ENCODE results near the gene EDA. TPM values are rescaled to one million over a fixed set of nuclear protein-coding genes. Genes with fewer than 3 reads are reported as not detected.

EDA gene
- total RNA-seq, 1 donor from 2014 or later: 6.8 TPM

- H2AFZ ChIP-seq (replicated peaks): no peak overlapping the region
- H3K9ac ChIP-seq: no peak overlapping the region
- Mint-ChIP-seq H3K9me3 (no peaks in the 10 kb centered on the region), H3K4me1 (no peaks in the 10 kb centered on the region), H3K27me3 (ENCODE audit: insufficient read depth, low read depth) (no peaks in the 10 kb centered on the region), H3K36me3 (no peaks in the 10 kb centered on the region), H3K27ac (no peak overlapping the region), H3K4me3 (no peak overlapping the region)
- no peaks in the 10 kb centered on the region for H3K36me3 ChIP-seq
- TF ChIP-seq EZH2 (IDR thresholded peaks at IDR 0.05): no peak
- TF ChIP-seq EZH2phosphoT487 (IDR thresholded peaks at IDR 0.05): no peak
- TF ChIP-seq CTCF (IDR thresholded peaks at IDR 0.05): no peak
- no peaks in the 10 kb centered on the region for H3K4me1 ChIP-seq
- no peak overlapping the region for H3K4me3 ChIP-seq
- no peaks in the 10 kb centered on the region for H3K79me2 ChIP-seq (ENCODE audit: low read depth)
- H3K4me2 ChIP-seq: no peak overlapping the region
- H4K20me1 ChIP-seq (ENCODE audit: low read depth): no peaks in the 10 kb centered on the region
- H3K9me3 ChIP-seq (ENCODE audit: low read depth): peaks cover 11% of the 10 kb centered on the region
- no peaks in the 10 kb centered on the region for H3F3A ChIP-seq (ENCODE audit: low read depth)
- no peak overlapping the region for H3K27ac ChIP-seq
- H3K27me3 ChIP-seq: no peaks in the 10 kb centered on the region
- DNase-seq (ENCODE audit: low spot score): no peak
Observed at GRCh38 chrX:69807400-69807799, 191.5 kb downstream of the EDA start.

GRCh38 chrX:69808375-69808774, 192.5 kb downstream of the EDA start:
- no peak overlapping the region for H3K27ac ChIP-seq
- Mint-ChIP-seq H3K27ac (no peak overlapping the region), H3K4me1 (no peaks in the 10 kb centered on the region), H3K36me3 (no peaks in the 10 kb centered on the region), H3K9me3 (no peaks in the 10 kb centered on the region), H3K4me3 (no peak overlapping the region), H3K27me3 (ENCODE audit: insufficient read depth, low read depth) (no peaks in the 10 kb centered on the region)
- H3K79me2 ChIP-seq (ENCODE audit: low read depth): no peaks in the 10 kb centered on the region
- H3K9me3 ChIP-seq (ENCODE audit: low read depth): peaks cover 11% of the 10 kb centered on the region
- no peak overlapping the region for H2AFZ ChIP-seq (replicated peaks)
- no peaks in the 10 kb centered on the region for H3K36me3 ChIP-seq
- H3K27me3 ChIP-seq: no peaks in the 10 kb centered on the region
- H3K4me3 ChIP-seq: no peak overlapping the region
- H4K20me1 ChIP-seq (ENCODE audit: low read depth): no peaks in the 10 kb centered on the region
- H3K4me1 ChIP-seq: no peaks in the 10 kb centered on the region
- no peak for DNase-seq (ENCODE audit: low spot score)
- no peaks in the 10 kb centered on the region for H3F3A ChIP-seq (ENCODE audit: low read depth)
- no peak for TF ChIP-seq EZH2phosphoT487 (IDR thresholded peaks at IDR 0.05)
- no peak for TF ChIP-seq EZH2 (IDR thresholded peaks at IDR 0.05)
- no peak for TF ChIP-seq CTCF (IDR thresholded peaks at IDR 0.05)
- no peak overlapping the region for H3K4me2 ChIP-seq
- no peak overlapping the region for H3K9ac ChIP-seq

GRCh38 chrX:69813677-69814076, 197.8 kb downstream of the EDA start:
- Histone ChIP-seq H3K4me3 (no peak overlapping the region), H3K36me3 (no peaks in the 10 kb centered on the region), H3K79me2 (ENCODE audit: low read depth) (no peaks in the 10 kb centered on the region), H3K4me2 (no peak overlapping the region), H3K27ac (no peak overlapping the region), H3K9me3 (ENCODE audit: low read depth) (no peaks in the 10 kb centered on the region), H3K4me1 (no peaks in the 10 kb centered on the region), H3K9ac (no peak overlapping the region), H2AFZ (replicated peaks) (no peak overlapping the region), H3F3A (ENCODE audit: low read depth) (no peaks in the 10 kb centered on the region), H4K20me1 (ENCODE audit: low read depth) (no peaks in the 10 kb centered on the region), H3K27me3 (no peaks in the 10 kb centered on the region)
- TF ChIP-seq EZH2 (IDR thresholded peaks at IDR 0.05) (no peak), CTCF (IDR thresholded peaks at IDR 0.05) (no peak), EZH2phosphoT487 (IDR thresholded peaks at IDR 0.05) (no peak)
- Mint-ChIP-seq H3K9me3 (peaks cover 5% of the 10 kb centered on the region), H3K4me3 (no peak overlapping the region), H3K27me3 (ENCODE audit: insufficient read depth, low read depth) (no peaks in the 10 kb centered on the region), H3K36me3 (no peaks in the 10 kb centered on the region), H3K27ac (no peak overlapping the region), H3K4me1 (no peaks in the 10 kb centered on the region)
- DNase-seq (ENCODE audit: low spot score): no peak
